Right lobe of liver (tissue), 4 donors: ENCODE data around the gene RAB2B.

Source experiments
- CTCF ChIP-seq, 4 donors: fragments of 200-600 bp in 3 of 4; fragments of 450-650 bp in 1 of 4; IDR thresholded peaks; one replicate each; pipeline versions ENCODE4 v1.5.1 to v1.8.0; 2016 to 2022; ENCODE audit warnings: antibody characterized with exemption in 4 of 4, mild to moderate bottlenecking in 2 of 4
- POLR2A ChIP-seq: fragments of 450-650 bp; IDR thresholded peaks from one replicate; pipeline ENCODE4 v1.6.1; 2017; ENCODE audit warnings: antibody characterized with exemption, mild to moderate bottlenecking
- donor health status: DM: no; HTN: no; CAD: no.
- donor health status: DM: no; HTN: no; CAD: no.
- donor health status: DM: no; HTN: yes; CAD: no.

GRCh38 chr14:21414137-21414631 is 62.6 kb downstream of the RAB2B start:
- no peak for TF ChIP-seq CTCF (IDR thresholded peaks at IDR 0.05)
- no peak for TF ChIP-seq POLR2A
